Endothelial cell of umbilical vein (primary cell): Measurements from ENCODE around the gene SH3PXD2A.

Source experiments
- EZH2 ChIP-seq: IDR thresholded peaks from 2 replicates; pipeline ENCODE4 v1.6.1; 2012; ENCODE audit warnings: borderline replicate concordance, low read depth, mild to moderate bottlenecking, moderate library complexity, low read length, inconsistent platforms; ENCODE audit not compliant: severe bottlenecking
- GATA2 ChIP-seq: IDR thresholded peaks from 2 replicates; pipeline ENCODE4 v1.7.0; 2011; ENCODE audit warnings: low read depth, mild to moderate bottlenecking, moderate library complexity, mixed read lengths, low read length; ENCODE audit not compliant: insufficient read length, insufficient read depth
- JUN ChIP-seq: IDR thresholded peaks from 2 replicates; pipeline ENCODE4 v1.6.1; 2011; ENCODE audit warnings: borderline replicate concordance, low read depth; ENCODE audit not compliant: insufficient read length, insufficient read depth
- MYC ChIP-seq: IDR thresholded peaks from one replicate; pipeline ENCODE4 v1.6.1; 2011; ENCODE audit warnings: mild to moderate bottlenecking, low read depth, low read length
- POLR2A ChIP-seq: IDR thresholded peaks from 2 replicates; pipeline ENCODE4 v1.6.1; 2012; ENCODE audit warnings: low read depth, mild to moderate bottlenecking, control low read depth, low read length
- POLR2AphosphoS5 ChIP-seq: IDR thresholded peaks from 2 replicates; pipeline ENCODE4 v1.6.1; 2012; ENCODE audit warnings: low read depth, mild to moderate bottlenecking, control low read depth, low read length, moderate library complexity; ENCODE audit not compliant: insufficient read depth
- TF ChIP-seq, protein P1 (sequence below), 2 donors: IDR thresholded peaks; 1 replicate in 1 of 2; 2 replicates in 1 of 2; pipeline ENCODE4 v1.5.1; 2011; ENCODE audit warnings: low read length in 2 of 2, mild to moderate bottlenecking in 2 of 2, moderate library complexity in 2 of 2, control low read depth in 1 of 2, inconsistent platforms in 1 of 2, low read depth in 1 of 2; ENCODE audit not compliant: insufficient read depth in 1 of 2; ENCODE audit errors: extremely low read depth in 1 of 2
- TF ChIP-seq, protein P2 (sequence below): IDR thresholded peaks from 2 replicates; pipeline ENCODE4 v1.6.1; 2011; ENCODE audit not compliant: insufficient read depth, insufficient read length

DNA sequence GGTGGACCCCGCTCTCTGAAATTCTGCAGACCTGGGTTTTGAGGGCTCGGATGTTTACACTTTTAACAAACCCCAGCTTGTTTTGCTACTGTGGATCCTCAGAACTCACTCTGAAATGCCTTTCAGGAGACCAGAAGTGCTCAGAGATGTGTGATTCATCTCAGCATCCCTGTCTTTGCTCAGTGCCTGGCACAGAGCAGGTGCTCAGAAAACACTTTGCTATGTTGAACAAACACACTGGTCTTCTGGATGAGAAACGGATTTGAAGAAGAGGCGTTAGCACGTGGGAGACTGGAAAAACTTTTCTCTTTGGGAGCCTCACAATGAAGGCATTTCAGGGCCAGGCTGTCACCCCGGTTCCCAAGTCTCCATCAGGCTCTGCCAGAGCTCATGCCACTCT lies 53.3 kb downstream of the SH3PXD2A start:
- TF ChIP-seq, protein P1, sequence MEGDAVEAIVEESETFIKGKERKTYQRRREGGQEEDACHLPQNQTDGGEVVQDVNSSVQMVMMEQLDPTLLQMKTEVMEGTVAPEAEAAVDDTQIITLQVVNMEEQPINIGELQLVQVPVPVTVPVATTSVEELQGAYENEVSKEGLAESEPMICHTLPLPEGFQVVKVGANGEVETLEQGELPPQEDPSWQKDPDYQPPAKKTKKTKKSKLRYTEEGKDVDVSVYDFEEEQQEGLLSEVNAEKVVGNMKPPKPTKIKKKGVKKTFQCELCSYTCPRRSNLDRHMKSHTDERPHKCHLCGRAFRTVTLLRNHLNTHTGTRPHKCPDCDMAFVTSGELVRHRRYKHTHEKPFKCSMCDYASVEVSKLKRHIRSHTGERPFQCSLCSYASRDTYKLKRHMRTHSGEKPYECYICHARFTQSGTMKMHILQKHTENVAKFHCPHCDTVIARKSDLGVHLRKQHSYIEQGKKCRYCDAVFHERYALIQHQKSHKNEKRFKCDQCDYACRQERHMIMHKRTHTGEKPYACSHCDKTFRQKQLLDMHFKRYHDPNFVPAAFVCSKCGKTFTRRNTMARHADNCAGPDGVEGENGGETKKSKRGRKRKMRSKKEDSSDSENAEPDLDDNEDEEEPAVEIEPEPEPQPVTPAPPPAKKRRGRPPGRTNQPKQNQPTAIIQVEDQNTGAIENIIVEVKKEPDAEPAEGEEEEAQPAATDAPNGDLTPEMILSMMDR (IDR thresholded peaks at IDR 0.05; ENCODE audit: extremely low read depth in 1 of 2, insufficient read depth in 1 of 2, low read depth in 1 of 2, low read length in 2 of 2) = no peak
- TF ChIP-seq EZH2 (no peak), POLR2AphosphoS5 (no peak), POLR2A (no peak), JUN (no peak), GATA2 (no peak), MYC (no peak)
- TF ChIP-seq, protein P2, sequence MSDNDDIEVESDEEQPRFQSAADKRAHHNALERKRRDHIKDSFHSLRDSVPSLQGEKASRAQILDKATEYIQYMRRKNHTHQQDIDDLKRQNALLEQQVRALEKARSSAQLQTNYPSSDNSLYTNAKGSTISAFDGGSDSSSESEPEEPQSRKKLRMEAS = no peak
